OCI-LY3 (cell line): ENCODE measurements around the gene PIEZO2.

Experiments used
- H2AFZ ChIP-seq: fragments of 200-600, 300-600 bp; shearing (Covaris generic); 2 replicates; pipeline ENCODE4 v1.6.0; 2014; ENCODE audit warnings: antibody characterized with exemption, low read depth, low read length
- H3K27ac ChIP-seq: fragments of 200-600, 300-600 bp; sonication (generic); 2 replicates; pipeline ENCODE4 v1.5.1; 2014; ENCODE audit warnings: mild to moderate bottlenecking, low read length, moderate library complexity, mixed read lengths
- H3K27me3 ChIP-seq: fragments of 200-600, 300-600 bp; sonication (generic); 2 replicates; pipeline ENCODE4 v1.6.1; 2014; ENCODE audit warnings: low read depth, low read length, mixed read lengths
- H3K36me3 ChIP-seq: fragments of 200-600, 300-600 bp; sonication (generic); replicated peaks from 2 replicates; pipeline ENCODE3; 2014; ENCODE audit warnings: low read depth, low read length, mixed read lengths
- H3K4me1 ChIP-seq: fragments of 300-600, 200-600 bp; sonication (generic); 2 replicates; pipeline ENCODE4 v1.6.1; 2014; ENCODE audit warnings: low read length, mixed read lengths
- H3K4me2 ChIP-seq: fragments of 200-600, 300-600 bp; sonication (generic); 2 replicates; pipeline ENCODE4 v1.6.1; 2014; ENCODE audit warnings: low read length, mixed read lengths
- H3K4me3 ChIP-seq: fragments of 300-600, 200-600 bp; sonication (generic); 2 replicates; pipeline ENCODE4 v1.5.1; 2014; ENCODE audit warnings: antibody characterized with exemption, mild to moderate bottlenecking, low read length, moderate library complexity
- H3K79me2 ChIP-seq: fragments of 300-600, 200-600 bp; shearing (Covaris generic); 2 replicates; pipeline ENCODE4 v1.6.1; 2014; ENCODE audit warnings: mild to moderate bottlenecking, low read length, mixed read lengths
- H3K9ac ChIP-seq: fragments of 300-600, 200-600 bp; shearing (Covaris generic); 2 replicates; pipeline ENCODE4 v1.6.0; 2014; ENCODE audit warnings: mild to moderate bottlenecking, low read length, moderate library complexity
- H3K9me3 ChIP-seq: fragments of 200-600, 300-600 bp; shearing (Covaris generic); 2 replicates; pipeline ENCODE4 v1.6.1; 2014; ENCODE audit warnings: low read length, mixed read lengths; ENCODE audit not compliant: insufficient read depth
- H4K20me1 ChIP-seq: fragments of 200-600, 300-600 bp; sonication (generic); 2 replicates; pipeline ENCODE4 v1.6.1; 2016; ENCODE audit warnings: low read length, mixed read lengths; ENCODE audit not compliant: insufficient read depth
- CTCF ChIP-seq: fragments of 200-600, 300-600 bp; sonication (generic); IDR thresholded peaks from 2 replicates; pipeline ENCODE4 v1.5.1; 2014; ENCODE audit warnings: antibody characterized with exemption, low read length, low read depth
- EZH2phosphoT487 ChIP-seq: fragments of 200-600 bp; shearing (Covaris generic); IDR thresholded peaks from 2 replicates; pipeline ENCODE4 v1.6.1; 2018; ENCODE audit warnings: antibody characterized with exemption, mixed run types, low read depth

PIEZO2 gene

GRCh38 chr18:10797896-10798295 lies 351.5 kb downstream of the PIEZO2 start:
- no peak overlapping the region for H2AFZ ChIP-seq
- H3K4me1 ChIP-seq = no peaks in the 10 kb centered on the region
- H4K20me1 ChIP-seq = no peaks in the 10 kb centered on the region
- H3K9ac ChIP-seq = no peak overlapping the region
- H3K79me2 ChIP-seq = no peaks in the 10 kb centered on the region
- TF ChIP-seq EZH2phosphoT487 = no peak
- TF ChIP-seq CTCF = no peak
- H3K27ac ChIP-seq = no peak overlapping the region
- no peak overlapping the region for H3K4me2 ChIP-seq
- H3K36me3 ChIP-seq = no peaks in the 10 kb centered on the region
- H3K4me3 ChIP-seq = no peak overlapping the region
- H3K27me3 ChIP-seq = peaks cover 4% of the 10 kb centered on the region; the same call in 1 of the 2 replicates
- H3K9me3 ChIP-seq = no peaks in the 10 kb centered on the region

- Histone ChIP-seq H3K4me1 (no peaks in the 10 kb centered on the region), H3K27ac (no peak overlapping the region), H3K36me3 (no peaks in the 10 kb centered on the region), H3K4me3 (no peak overlapping the region), H3K9ac (no peak overlapping the region), H3K9me3 (no peaks in the 10 kb centered on the region), H3K79me2 (no peaks in the 10 kb centered on the region), H3K27me3 (peaks cover 10% of the 10 kb centered on the region; the same call in 1 of the 2 replicates), H2AFZ (no peak overlapping the region), H4K20me1 (no peaks in the 10 kb centered on the region), H3K4me2 (no peak overlapping the region)
- no peak for TF ChIP-seq CTCF
- no peak for TF ChIP-seq EZH2phosphoT487
Measured at GRCh38 chr18:10794771-10795170, 354.6 kb downstream of the PIEZO2 start.

- Histone ChIP-seq H4K20me1 (no peaks in the 10 kb centered on the region), H3K27me3 (peaks cover 17% of the 10 kb centered on the region), H3K36me3 (no peaks in the 10 kb centered on the region), H3K27ac (no peak overlapping the region), H3K4me3 (no peak overlapping the region), H3K4me1 (no peaks in the 10 kb centered on the region), H3K79me2 (no peaks in the 10 kb centered on the region), H2AFZ (no peak overlapping the region), H3K9ac (no peak overlapping the region), H3K4me2 (no peak overlapping the region), H3K9me3 (no peaks in the 10 kb centered on the region)
- no peak for TF ChIP-seq EZH2phosphoT487
- TF ChIP-seq CTCF = no peak
Measured at GRCh38 chr18:10793730-10794370, 355.5 kb downstream of the PIEZO2 start.

GRCh38 chr18:10792181-10792580 lies 357.2 kb downstream of the PIEZO2 start:
- no peak for TF ChIP-seq EZH2phosphoT487
- TF ChIP-seq CTCF = no peak
- Histone ChIP-seq H3K27ac (no peak overlapping the region), H3K4me2 (no peak overlapping the region), H2AFZ (no peak overlapping the region), H3K27me3 (peaks cover 20% of the 10 kb centered on the region), H3K9ac (no peak overlapping the region), H3K9me3 (no peaks in the 10 kb centered on the region), H3K79me2 (no peaks in the 10 kb centered on the region), H3K4me3 (no peak overlapping the region), H4K20me1 (no peaks in the 10 kb centered on the region), H3K36me3 (no peaks in the 10 kb centered on the region), H3K4me1 (no peaks in the 10 kb centered on the region)
